ENCODE data around the gene RSRC2. TPM values are rescaled to one million over a fixed set of nuclear protein-coding genes. Genes with fewer than 3 reads are reported as not detected.

RSRC2 gene
- polyA plus RNA-seq, 1 donor from 2014 or later = 194 TPM

DNA sequence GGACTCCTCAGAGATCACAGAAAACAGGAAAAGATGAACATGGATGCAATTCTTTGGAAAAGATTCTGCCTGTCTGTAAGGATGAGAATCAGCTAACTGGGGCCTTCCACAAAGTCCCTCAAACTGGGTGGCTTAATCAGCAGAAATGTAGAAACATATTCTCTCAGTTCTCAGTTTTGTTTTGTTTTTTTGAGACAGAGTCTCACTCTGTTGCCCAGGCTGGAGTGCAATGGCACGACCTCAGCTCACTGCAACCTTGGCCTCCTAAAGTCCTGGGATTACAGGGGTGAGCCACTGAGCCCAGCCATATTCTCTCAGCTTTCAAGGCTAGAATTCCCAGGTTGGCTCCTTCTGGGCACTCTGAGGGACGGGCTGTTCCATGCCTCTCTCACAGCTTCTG, 66.1 kb downstream of the RSRC2 start:
- TF ChIP-seq POLR2AphosphoS5 (IDR thresholded peaks at IDR 0.05) = no peak
- TF ChIP-seq, protein P1, sequence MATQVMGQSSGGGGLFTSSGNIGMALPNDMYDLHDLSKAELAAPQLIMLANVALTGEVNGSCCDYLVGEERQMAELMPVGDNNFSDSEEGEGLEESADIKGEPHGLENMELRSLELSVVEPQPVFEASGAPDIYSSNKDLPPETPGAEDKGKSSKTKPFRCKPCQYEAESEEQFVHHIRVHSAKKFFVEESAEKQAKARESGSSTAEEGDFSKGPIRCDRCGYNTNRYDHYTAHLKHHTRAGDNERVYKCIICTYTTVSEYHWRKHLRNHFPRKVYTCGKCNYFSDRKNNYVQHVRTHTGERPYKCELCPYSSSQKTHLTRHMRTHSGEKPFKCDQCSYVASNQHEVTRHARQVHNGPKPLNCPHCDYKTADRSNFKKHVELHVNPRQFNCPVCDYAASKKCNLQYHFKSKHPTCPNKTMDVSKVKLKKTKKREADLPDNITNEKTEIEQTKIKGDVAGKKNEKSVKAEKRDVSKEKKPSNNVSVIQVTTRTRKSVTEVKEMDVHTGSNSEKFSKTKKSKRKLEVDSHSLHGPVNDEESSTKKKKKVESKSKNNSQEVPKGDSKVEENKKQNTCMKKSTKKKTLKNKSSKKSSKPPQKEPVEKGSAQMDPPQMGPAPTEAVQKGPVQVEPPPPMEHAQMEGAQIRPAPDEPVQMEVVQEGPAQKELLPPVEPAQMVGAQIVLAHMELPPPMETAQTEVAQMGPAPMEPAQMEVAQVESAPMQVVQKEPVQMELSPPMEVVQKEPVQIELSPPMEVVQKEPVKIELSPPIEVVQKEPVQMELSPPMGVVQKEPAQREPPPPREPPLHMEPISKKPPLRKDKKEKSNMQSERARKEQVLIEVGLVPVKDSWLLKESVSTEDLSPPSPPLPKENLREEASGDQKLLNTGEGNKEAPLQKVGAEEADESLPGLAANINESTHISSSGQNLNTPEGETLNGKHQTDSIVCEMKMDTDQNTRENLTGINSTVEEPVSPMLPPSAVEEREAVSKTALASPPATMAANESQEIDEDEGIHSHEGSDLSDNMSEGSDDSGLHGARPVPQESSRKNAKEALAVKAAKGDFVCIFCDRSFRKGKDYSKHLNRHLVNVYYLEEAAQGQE (IDR thresholded peaks at IDR 0.05; ENCODE audit: borderline replicate concordance) = no peak
- TF ChIP-seq TAF1 (IDR thresholded peaks at IDR 0.05; ENCODE audit: low read depth) = no peak
- no peak for TF ChIP-seq SMC3 (conservative IDR thresholded peaks at IDR 0.05; ENCODE audit: poor library complexity)
- TF ChIP-seq EZH2 (IDR thresholded peaks at IDR 0.05; ENCODE audit: borderline replicate concordance, insufficient read depth, low read length, poor library complexity, severe bottlenecking) = no peak
- TF ChIP-seq, protein P2, sequence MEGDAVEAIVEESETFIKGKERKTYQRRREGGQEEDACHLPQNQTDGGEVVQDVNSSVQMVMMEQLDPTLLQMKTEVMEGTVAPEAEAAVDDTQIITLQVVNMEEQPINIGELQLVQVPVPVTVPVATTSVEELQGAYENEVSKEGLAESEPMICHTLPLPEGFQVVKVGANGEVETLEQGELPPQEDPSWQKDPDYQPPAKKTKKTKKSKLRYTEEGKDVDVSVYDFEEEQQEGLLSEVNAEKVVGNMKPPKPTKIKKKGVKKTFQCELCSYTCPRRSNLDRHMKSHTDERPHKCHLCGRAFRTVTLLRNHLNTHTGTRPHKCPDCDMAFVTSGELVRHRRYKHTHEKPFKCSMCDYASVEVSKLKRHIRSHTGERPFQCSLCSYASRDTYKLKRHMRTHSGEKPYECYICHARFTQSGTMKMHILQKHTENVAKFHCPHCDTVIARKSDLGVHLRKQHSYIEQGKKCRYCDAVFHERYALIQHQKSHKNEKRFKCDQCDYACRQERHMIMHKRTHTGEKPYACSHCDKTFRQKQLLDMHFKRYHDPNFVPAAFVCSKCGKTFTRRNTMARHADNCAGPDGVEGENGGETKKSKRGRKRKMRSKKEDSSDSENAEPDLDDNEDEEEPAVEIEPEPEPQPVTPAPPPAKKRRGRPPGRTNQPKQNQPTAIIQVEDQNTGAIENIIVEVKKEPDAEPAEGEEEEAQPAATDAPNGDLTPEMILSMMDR (IDR thresholded peaks at IDR 0.05; ENCODE audit: poor library complexity, severe bottlenecking) = no peak
- no peak for TF ChIP-seq RAD21 (conservative IDR thresholded peaks at IDR 0.05)
- no peak for TF ChIP-seq MXI1 (conservative IDR thresholded peaks at IDR 0.05; ENCODE audit: poor library complexity, severe bottlenecking)
- TF ChIP-seq EP300 (conservative IDR thresholded peaks at IDR 0.05; ENCODE audit: poor library complexity, severe bottlenecking) = no peak
- Histone ChIP-seq H2AFZ (ENCODE audit: low read depth, low read length) (no peak overlapping the region), H3K27ac (ENCODE audit: low read length) (no peak overlapping the region), H3K27me3 (ENCODE audit: insufficient read depth, low read depth, low read length) (no peaks in the 10 kb centered on the region), H3K79me2 (replicated peaks; ENCODE audit: insufficient read depth, low read length) (no peaks in the 10 kb centered on the region), H3K4me2 (ENCODE audit: low read length) (no peak overlapping the region), H3K9me2 (ENCODE audit: insufficient read depth, low read length) (no peaks in the 10 kb centered on the region), H3K4me3 (ENCODE audit: low read length) (no peak overlapping the region), H3K36me3 (ENCODE audit: insufficient read depth, low read length) (no peaks in the 10 kb centered on the region), H3K9me3 (ENCODE audit: low read length) (no peaks in the 10 kb centered on the region), H3K9ac (ENCODE audit: low read length) (no peak overlapping the region), H3F3A (ENCODE audit: insufficient read depth, low read length, poor library complexity, severe bottlenecking) (no peaks in the 10 kb centered on the region), H4K20me1 (ENCODE audit: insufficient read depth) (no peaks in the 10 kb centered on the region)

DNA sequence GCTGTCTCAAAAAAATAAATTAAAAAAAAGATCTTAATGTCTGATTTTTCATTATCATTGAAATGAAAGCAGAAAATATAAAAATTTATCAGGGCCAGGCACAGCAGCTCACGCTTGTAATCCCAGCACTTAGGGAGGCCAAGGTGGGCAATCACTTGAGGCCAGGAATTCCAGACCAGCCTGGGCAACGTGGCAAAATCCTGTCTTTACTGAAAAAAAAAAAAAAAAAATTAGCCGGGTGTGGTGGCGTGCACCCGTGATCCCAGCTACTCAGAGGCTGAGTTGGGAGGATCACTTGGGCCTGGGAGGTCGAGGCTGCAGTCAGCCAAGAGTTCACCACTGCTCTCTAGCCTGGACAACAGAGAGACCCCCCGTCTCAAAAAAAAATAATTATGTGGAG, 66.7 kb downstream of the RSRC2 start:
- Histone ChIP-seq H4K20me1 (ENCODE audit: insufficient read depth) (no peaks in the 10 kb centered on the region), H2AFZ (ENCODE audit: low read depth, low read length) (no peak overlapping the region), H3K27ac (ENCODE audit: low read length) (no peak overlapping the region), H3K9me2 (ENCODE audit: insufficient read depth, low read length) (no peaks in the 10 kb centered on the region), H3K9ac (ENCODE audit: low read length) (no peak overlapping the region), H3K79me2 (replicated peaks; ENCODE audit: insufficient read depth, low read length) (no peaks in the 10 kb centered on the region), H3K36me3 (ENCODE audit: insufficient read depth, low read length) (no peaks in the 10 kb centered on the region), H3K4me2 (ENCODE audit: low read length) (no peak overlapping the region), H3K27me3 (ENCODE audit: insufficient read depth, low read depth, low read length) (no peaks in the 10 kb centered on the region), H3K9me3 (ENCODE audit: low read length) (no peaks in the 10 kb centered on the region), H3K4me3 (ENCODE audit: low read length) (no peak overlapping the region), H3F3A (ENCODE audit: insufficient read depth, low read length, poor library complexity, severe bottlenecking) (no peaks in the 10 kb centered on the region)
- TF ChIP-seq, protein P1 (IDR thresholded peaks at IDR 0.05; ENCODE audit: borderline replicate concordance) = no peak
- TF ChIP-seq POLR2AphosphoS5 (IDR thresholded peaks at IDR 0.05) (no peak), MXI1 (conservative IDR thresholded peaks at IDR 0.05; ENCODE audit: poor library complexity, severe bottlenecking) (no peak), SMC3 (conservative IDR thresholded peaks at IDR 0.05; ENCODE audit: poor library complexity) (no peak), EZH2 (IDR thresholded peaks at IDR 0.05; ENCODE audit: borderline replicate concordance, insufficient read depth, low read length, poor library complexity, severe bottlenecking) (no peak), EP300 (conservative IDR thresholded peaks at IDR 0.05; ENCODE audit: poor library complexity, severe bottlenecking) (no peak), RAD21 (conservative IDR thresholded peaks at IDR 0.05) (no peak), TAF1 (IDR thresholded peaks at IDR 0.05; ENCODE audit: low read depth) (no peak)
- TF ChIP-seq, protein P2 (IDR thresholded peaks at IDR 0.05; ENCODE audit: poor library complexity, severe bottlenecking) = no peak
